ENCODE data around the gene OR1J1.

The OR1J1 gene

DNA sequence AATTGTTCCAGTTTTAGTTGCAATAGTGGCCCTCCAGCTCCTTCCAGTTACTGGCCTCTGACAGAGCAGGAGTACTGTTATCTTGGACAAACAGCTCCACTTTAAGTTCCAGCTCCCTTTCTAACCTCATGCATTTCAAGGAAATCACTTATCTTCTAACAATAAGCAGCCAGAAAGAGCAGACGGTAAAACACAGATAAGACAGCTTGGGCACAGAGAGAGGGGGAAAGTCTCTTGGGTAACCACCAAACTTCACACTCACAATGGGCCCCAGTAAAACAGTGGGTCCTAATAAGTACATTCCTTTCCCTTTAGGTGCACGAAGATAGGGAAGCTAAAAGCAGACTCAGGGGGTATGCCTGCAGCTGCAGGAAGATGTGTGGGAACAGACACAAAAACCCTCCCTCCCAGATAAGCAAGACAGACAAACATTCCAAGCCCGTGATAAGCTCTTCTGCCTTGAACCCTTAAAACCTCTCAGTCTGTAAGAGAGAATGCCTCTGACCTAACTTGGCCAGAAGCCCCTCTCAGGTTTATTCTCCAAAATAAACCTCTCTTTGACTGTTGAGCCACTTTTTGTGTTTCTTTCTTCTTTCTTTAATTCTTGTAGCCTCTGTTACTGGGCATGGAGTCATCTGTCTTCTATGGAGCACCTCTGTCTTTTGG, 30.8 kb downstream of the OR1J1 start:
- TF ChIP-seq, protein P1, sequence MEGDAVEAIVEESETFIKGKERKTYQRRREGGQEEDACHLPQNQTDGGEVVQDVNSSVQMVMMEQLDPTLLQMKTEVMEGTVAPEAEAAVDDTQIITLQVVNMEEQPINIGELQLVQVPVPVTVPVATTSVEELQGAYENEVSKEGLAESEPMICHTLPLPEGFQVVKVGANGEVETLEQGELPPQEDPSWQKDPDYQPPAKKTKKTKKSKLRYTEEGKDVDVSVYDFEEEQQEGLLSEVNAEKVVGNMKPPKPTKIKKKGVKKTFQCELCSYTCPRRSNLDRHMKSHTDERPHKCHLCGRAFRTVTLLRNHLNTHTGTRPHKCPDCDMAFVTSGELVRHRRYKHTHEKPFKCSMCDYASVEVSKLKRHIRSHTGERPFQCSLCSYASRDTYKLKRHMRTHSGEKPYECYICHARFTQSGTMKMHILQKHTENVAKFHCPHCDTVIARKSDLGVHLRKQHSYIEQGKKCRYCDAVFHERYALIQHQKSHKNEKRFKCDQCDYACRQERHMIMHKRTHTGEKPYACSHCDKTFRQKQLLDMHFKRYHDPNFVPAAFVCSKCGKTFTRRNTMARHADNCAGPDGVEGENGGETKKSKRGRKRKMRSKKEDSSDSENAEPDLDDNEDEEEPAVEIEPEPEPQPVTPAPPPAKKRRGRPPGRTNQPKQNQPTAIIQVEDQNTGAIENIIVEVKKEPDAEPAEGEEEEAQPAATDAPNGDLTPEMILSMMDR (IDR thresholded peaks at IDR 0.05; ENCODE audit: insufficient read depth, missing control alignments) = no peak
- FAIRE-seq (no peak), DNase-seq (ENCODE audit: insufficient read length, low spot score) (no peak)

DNA sequence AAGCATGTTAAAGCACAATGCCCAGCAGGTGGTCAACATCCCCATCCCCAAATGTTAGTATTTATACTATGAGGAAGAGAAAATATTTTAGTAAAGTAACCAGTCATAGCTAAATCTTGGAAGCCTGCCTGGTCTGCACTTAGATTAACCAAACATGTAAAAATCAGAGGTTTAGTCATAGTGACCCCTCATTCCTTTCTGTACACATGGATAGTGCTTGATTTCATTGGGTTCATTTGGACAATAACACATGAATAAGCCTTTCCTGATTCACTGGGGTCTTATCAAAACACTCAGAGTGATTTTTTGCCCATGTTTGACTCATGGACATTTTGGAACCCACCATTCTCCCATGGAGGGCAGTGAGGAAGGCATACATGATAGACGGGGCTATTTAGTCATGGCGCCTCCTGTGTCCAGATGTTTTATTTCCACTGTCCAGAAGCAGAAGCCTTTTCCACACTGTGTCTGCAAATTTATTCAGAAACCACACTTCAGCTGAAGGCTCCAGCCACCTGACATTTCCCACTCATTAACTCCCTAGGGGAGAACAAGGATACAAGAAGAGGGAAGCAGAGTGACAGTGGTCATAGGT, 32.5 kb downstream of the OR1J1 start:
- TF ChIP-seq, protein P1 (IDR thresholded peaks at IDR 0.05; ENCODE audit: insufficient read depth, missing control alignments) = no peak
- DNase-seq (ENCODE audit: insufficient read length, low spot score) (no peak), FAIRE-seq (no peak)

DNA sequence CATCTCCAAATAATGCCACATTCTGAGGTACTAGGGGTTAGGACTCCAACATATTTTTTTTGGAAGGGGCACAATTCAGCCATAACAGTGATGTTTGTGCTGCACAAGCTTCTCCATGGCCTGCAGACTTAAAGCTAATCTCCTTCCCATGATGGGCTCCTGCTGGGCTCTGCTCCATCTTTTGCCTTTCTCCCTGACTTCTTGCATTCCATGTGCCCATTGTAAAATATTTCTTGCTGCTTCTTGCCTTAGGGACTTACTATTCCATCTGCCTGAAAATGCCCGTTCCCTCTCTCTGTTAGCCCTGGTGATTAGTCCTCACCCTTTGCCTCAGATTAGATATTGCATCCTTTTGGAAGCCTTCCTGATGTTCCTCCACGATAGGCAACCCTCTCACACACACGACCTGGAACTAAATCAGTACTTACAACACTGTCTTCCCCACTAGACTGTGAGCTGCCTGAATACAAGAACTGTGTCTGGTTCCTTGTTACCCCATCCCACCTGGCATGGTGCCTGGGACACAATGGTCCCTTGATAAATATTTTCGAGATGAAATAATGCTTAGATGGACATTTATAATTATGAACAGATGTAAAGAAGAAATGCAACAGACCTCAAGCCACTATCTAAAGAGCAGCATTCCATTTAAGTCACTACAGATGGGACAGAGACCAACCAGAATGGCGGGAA, 33.5 kb downstream of the OR1J1 start:
- DNase-seq (ENCODE audit: insufficient read length, low spot score) (no peak), FAIRE-seq (no peak)
- TF ChIP-seq, protein P1 (IDR thresholded peaks at IDR 0.05; ENCODE audit: insufficient read depth, missing control alignments) = no peak

DNA sequence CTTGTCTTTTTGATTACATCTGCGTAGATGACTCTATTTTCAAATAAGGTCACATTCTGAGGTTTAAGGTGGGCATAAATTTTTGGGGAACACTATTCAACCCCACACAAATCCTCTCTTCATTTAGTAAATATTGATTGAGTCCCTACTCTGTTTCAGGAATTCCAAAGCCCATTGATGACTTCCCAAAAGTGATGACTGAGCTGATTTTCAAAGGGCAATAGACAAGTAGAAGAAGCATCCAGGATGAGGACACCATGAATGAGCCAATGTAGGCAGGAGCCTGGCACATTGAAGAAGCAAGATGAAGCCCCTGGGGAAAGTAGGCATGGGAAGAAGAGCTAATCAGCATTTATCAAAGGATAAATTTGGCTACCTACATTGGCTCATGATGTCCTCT, 35.2 kb downstream of the OR1J1 start:
- DNase-seq (ENCODE audit: insufficient read length, low spot score) (no peak), FAIRE-seq (no peak)
- TF ChIP-seq, protein P1 (IDR thresholded peaks at IDR 0.05; ENCODE audit: insufficient read depth, missing control alignments) = no peak

Data from D721Med (cell line).